BJ (cell line): ENCODE measurements around the gene FANCC. TPM values are rescaled to one million over a fixed set of nuclear protein-coding genes. Genes with fewer than 3 reads are reported as not detected.
"Not testable (repeated sequence)": the region's sequence is repeated elsewhere in the genome, so short reads cannot be mapped to it uniquely, and the experiment has no call there.

Experiments
- CTCF ChIA-PET: fragments of 350-600 bp; formaldehyde crosslinking; extraction: SDS; loops from one replicate; lab custom pipeline; 2021; ENCODE audit warnings: antibody characterized with exemption, inconsistent platforms; lab: Yijun Ruan, JAX
- POLR2A ChIA-PET: fragments of 300-600 bp; sonication (Branson Sonifier 250); formaldehyde crosslinking; extraction: SDS; loops from one replicate; lab custom pipeline; 2021; ENCODE audit warnings: antibody characterized with exemption; lab: Charles Lee
- DNase-seq: peaks from one replicate; pipeline ENCODE4 v3.0.0-alpha.2; 2011; ENCODE audit warnings: low read depth
- H3K27me3 ChIP-seq: 2 replicates; pipeline ENCODE4 v1.6.0; 2011; ENCODE audit warnings: low read length; ENCODE audit not compliant: control insufficient read depth, insufficient read depth
- H3K36me3 ChIP-seq: 2 replicates; pipeline ENCODE4 v1.5.1; 2011; ENCODE audit warnings: low read length; ENCODE audit not compliant: control insufficient read depth, insufficient read depth
- H3K4me3 ChIP-seq: 2 replicates; pipeline ENCODE4 v1.5.1; 2011; ENCODE audit warnings: low read depth, mild to moderate bottlenecking, control low read depth, low read length
- polyA plus RNA-seq: library from polyadenylated mRNA; depleted of rRNA; stranded (reverse); fragments of >200 nt; gene quantifications from 2 replicates; pipeline ENCODE4 v1.2.3, GENCODE V29; 2011
- TF ChIP-seq, protein P1 (sequence below): IDR thresholded peaks from 2 replicates; pipeline ENCODE4 v1.5.1; 2011; ENCODE audit warnings: low read depth, mild to moderate bottlenecking, control low read depth, inconsistent platforms, low read length, moderate library complexity; ENCODE audit not compliant: insufficient read depth

The FANCC gene
- polyA plus RNA-seq, 1 experiment: 6.1 TPM

DNA sequence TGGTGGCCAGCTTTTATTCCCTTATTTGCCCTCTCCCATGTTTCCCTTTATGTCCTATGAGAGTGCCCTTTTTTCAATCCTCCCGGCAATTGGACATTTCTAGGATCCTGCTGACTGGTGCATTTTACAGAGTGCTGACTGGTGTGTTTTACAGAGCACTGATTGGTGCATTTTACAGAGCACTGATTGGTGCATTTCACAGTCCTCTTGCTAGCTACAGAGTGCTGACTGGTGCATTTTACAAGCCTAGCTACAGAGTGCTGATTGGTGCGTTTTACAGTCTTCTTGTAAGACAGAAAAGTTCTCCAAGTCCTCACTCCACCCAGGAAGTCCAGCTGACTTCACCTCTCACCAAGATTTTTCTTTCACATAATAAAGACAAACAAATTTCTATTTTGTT lies 15.4 kb upstream of the FANCC start:
- TF ChIP-seq, protein P1, sequence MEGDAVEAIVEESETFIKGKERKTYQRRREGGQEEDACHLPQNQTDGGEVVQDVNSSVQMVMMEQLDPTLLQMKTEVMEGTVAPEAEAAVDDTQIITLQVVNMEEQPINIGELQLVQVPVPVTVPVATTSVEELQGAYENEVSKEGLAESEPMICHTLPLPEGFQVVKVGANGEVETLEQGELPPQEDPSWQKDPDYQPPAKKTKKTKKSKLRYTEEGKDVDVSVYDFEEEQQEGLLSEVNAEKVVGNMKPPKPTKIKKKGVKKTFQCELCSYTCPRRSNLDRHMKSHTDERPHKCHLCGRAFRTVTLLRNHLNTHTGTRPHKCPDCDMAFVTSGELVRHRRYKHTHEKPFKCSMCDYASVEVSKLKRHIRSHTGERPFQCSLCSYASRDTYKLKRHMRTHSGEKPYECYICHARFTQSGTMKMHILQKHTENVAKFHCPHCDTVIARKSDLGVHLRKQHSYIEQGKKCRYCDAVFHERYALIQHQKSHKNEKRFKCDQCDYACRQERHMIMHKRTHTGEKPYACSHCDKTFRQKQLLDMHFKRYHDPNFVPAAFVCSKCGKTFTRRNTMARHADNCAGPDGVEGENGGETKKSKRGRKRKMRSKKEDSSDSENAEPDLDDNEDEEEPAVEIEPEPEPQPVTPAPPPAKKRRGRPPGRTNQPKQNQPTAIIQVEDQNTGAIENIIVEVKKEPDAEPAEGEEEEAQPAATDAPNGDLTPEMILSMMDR: no peak
- no peaks in the 10 kb centered on the region for H3K27me3 ChIP-seq
- H3K4me3 ChIP-seq: no peak overlapping the region
- DNase-seq: no peak
- CTCF ChIA-PET: interaction anchor here (1.2 to 1.5 kb wide), 2 partner anchors 11 to 15 kb away, joined by 3 read pairs; partner anchors contain the start of gene FANCC
- H3K36me3 ChIP-seq: no peaks in the 10 kb centered on the region
- POLR2A ChIA-PET: no interaction called here

DNA sequence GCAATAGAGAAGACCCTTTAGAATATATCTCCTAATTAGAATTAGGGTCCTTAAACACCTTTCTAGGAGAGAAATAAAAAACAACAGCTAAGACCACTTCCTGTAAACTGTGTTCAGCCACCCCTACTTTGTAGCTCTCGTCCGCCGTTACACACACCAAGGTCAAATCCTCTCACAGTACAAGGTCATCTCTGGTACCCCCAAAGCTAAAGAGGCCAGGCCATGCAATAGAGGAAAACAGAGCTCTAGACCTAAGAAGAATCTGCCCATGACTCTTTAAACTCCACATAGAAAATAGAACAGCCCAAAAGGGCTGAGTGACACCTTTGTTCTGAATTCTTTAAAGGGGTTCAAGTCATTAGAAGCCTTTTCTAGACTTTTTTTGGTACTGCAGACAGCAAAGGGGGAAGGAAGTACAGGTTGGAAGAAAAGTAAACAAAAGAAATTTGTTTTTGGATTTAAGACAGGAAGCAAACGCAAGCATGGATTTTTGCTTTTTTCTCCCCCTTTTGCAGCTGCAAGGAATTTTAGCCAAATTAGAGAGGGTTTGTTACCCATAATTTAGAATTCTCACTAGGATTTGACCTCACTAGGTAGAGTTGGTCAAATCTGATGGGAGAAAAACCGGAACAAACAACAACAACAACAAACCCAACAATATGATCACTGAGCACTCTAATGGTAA lies 13.4 kb upstream of the FANCC start:
- Histone ChIP-seq H3K36me3 (no peaks in the 10 kb centered on the region), H3K4me3 (no peak overlapping the region), H3K27me3 (no peaks in the 10 kb centered on the region)
- no peak for DNase-seq
- POLR2A ChIA-PET: no interaction called here
- TF ChIP-seq, protein P1: no peak
- CTCF ChIA-PET: no interaction called here

- CTCF ChIA-PET, H3K36me3 ChIP-seq, POLR2A ChIA-PET, H3K4me3 ChIP-seq, DNase-seq, H3K27me3 ChIP-seq: not testable (repeated sequence)
These were observed 11.6 kb upstream of the FANCC start for GRCh38 chr9:95329061-95329460.

GRCh38 chr9:95327239-95327865 lies 9.8 kb upstream of the FANCC start:
- Histone ChIP-seq H3K27me3 (no peaks in the 10 kb centered on the region), H3K36me3 (no peaks in the 10 kb centered on the region), H3K4me3 (no peak overlapping the region)
- CTCF ChIA-PET: no interaction called here
- no peak for DNase-seq
- POLR2A ChIA-PET: no interaction called here
- TF ChIP-seq, protein P1: no peak

GRCh38 chr9:95325221-95325620 lies 7.7 kb upstream of the FANCC start:
- CTCF ChIA-PET: no interaction called here
- TF ChIP-seq, protein P1: no peak

More at GRCh38 chr9:95325221-95325620, 7.7 kb upstream of the FANCC start:
- POLR2A ChIA-PET: no interaction called here
- H3K36me3 ChIP-seq: no peaks in the 10 kb centered on the region
- no peak for DNase-seq
- H3K4me3 ChIP-seq: no peak overlapping the region
- H3K27me3 ChIP-seq: no peaks in the 10 kb centered on the region
